GM21529 (cell line): ENCODE data around the gene SPTBN2.
A peak's percentile ranks its signal among the peaks of the same experiment; 100 is the strongest.

ENCODE experiments used
- ATAC-seq: cut with Tn5 transposase; IDR thresholded peaks from one replicate; pipeline ENCODE4 v1.9.1; 2021; ENCODE audit not compliant: unreplicated experiment

SPTBN2 gene

DNA sequence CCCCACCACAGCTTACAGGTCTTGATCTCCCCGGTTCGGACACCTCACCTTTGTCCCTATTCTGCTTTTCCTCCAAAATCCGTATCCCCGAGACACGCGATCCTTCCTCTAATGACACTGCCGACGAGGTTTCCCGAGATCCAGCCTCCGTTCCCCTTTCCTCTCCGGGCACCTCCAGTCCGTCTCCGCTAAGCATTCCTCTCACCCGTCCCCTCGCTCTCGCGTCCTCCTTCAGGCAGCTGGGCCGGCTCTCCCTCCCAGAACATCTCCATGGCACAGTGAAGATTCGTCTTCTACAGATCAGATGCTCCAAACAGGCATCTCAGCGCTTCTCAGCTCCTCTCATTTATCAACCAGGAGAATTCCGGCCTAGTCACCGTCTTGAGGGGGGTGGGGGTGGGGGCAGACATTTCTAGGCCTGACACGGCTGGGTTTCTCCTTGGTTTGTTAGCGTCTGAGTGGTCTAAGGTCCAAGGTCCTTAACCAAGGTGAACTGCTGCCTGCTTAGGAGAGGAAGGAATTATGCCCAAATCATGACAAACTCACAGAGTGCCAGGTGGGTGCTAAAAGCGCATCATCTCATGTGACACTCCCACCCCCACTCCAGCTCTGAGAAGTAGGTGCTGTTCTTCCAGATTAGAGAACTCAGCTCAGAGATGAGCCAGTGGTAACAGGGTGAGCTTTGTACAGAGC lies at the start of gene SPTBN2:
Gene SPTBN2, minus strand, starts transcription at position 524 of the 693 bp plus-strand sequence. CDS start 7,976 bp downstream, outside the sequence.
- no peak for ATAC-seq

GRCh38 chr11:66768818-66769217 lies 39.8 kb upstream of the SPTBN2 start:
- ATAC-seq: no peak

GRCh38 chr11:66768088-66768521 lies 39.1 kb upstream of the SPTBN2 start:
- no peak for ATAC-seq

- no peak for ATAC-seq
Observed at GRCh38 chr11:66767666-66768065, 38.6 kb upstream of the SPTBN2 start.

DNA sequence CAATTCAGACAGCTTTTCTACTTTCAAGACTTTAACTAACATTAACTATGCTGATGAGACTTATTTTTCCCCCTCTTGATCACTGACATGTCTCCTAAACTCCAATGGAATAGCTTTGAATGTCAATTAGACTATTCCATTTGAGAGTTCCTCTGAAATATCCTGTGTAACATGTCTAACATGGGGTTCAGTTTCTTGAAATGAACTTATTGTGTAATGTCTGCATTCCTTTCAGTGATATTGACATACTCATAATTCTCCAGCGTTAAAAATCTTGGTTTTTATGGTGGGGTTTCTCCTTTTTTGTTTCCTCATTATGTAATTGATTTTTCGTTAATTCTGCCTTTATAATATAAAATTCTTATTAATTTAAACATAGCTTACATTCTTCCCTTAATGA lies 37.7 kb upstream of the SPTBN2 start:
- no peak for ATAC-seq

DNA sequence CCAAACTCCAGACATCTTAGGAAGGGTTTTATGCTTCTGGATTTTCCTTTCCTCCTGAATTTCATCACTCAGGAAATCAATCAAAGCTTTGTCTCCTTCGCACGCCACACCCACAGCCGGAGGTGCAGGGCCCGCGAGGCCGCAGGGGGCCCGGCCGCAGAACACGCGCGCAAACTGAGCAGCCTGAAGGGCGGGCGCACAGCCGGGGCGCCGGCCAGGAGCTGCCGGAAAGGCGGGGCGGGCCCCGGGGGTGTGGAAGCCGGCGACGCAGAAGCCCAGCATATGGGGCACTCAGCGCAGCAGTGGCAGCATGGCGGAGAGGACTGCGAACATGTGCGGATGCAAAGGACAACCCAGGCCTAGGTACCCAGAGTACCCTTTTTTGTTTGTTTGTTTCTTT lies 33.1 kb upstream of the SPTBN2 start:
- no peak for ATAC-seq

GRCh38 chr11:66752148-66752547 lies 23.1 kb upstream of the SPTBN2 start:
- ATAC-seq: no peak

DNA sequence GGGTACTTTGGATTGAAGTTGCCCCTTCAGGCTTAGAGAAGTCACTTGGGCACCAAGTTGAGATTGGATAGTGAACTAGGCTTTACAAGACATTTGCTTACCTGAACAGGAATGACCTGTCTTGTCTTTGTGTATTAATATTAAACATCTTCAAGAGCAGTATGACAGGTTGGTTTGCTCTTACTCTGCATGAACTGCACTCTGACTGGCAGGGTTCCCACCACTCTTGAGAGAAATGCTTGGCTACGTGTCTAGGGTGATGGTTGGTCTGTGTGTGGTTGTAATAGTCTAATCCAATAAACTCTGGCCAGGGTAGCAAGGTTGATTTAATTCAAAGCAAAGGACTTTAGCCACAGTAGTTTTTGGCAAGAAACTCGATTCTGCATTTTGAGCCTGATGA lies 20.1 kb upstream of the SPTBN2 start:
- ATAC-seq: no peak

DNA sequence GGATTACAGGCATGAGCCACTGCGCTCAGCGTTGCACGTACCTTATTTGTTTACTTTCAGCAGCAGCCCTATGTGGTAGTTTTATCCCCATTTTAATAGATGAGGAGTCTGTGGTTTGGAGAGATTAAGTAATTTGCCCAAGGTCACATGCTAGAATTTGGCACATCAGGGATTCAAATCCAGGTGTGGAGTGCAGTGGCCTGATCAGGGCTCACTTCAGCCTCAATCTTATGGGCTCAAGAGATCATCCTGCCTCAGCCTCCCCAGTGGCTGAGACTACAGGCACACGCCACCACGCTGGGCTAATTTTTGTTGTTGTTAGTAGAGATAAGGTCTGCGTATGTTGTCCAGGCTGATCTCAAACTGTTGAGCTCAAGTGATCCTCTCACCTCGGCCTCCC lies 18.5 kb upstream of the SPTBN2 start:
- no peak for ATAC-seq

GRCh38 chr11:66745356-66746235 lies 16.6 kb upstream of the SPTBN2 start:
- peak; percentile 49 for ATAC-seq

DNA sequence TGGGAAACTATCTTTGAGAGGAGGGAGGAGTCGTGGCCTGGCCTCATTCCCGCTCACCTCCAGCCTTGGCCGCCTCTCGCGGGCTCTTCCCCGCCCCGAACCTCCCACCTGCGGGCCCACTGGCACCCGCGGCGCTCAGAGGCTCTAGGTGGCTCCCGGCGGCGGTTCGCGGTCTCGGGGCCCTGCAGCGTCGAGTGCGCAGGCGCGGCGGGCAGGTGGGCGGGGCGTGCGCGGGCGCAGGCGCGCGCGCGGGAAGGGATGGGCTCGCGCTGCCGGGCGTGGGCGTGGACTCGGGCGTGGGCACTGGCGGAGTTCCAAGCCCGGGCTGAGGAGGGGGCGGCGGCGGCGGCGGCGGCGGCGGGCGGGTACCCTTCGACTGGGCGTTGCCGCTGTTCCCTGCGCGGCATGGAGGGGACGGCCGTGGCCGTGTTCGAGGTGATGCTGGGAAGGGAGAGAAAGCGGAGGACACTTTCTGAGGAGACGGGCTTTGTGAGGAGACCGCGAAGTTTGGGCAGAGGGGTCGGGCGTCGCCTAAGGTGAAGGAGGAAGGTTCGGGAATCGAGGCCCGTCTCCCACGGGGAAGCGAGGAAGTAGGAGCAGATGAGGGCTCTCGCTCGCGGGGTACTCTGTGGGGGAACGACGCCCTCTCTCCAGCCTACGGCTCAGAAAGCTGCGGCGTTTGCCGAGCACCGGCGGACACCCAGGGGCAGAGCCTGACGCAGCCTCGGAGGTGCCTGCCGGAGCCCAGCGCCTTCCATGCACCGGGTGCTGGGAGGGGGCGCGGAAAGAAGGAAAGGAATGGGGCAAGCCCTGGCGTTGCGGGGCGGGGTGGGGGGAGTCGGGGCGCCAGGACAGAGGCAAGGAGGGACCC lies 15.7 kb upstream of the SPTBN2 start:
- peak; percentile 59 for ATAC-seq

DNA sequence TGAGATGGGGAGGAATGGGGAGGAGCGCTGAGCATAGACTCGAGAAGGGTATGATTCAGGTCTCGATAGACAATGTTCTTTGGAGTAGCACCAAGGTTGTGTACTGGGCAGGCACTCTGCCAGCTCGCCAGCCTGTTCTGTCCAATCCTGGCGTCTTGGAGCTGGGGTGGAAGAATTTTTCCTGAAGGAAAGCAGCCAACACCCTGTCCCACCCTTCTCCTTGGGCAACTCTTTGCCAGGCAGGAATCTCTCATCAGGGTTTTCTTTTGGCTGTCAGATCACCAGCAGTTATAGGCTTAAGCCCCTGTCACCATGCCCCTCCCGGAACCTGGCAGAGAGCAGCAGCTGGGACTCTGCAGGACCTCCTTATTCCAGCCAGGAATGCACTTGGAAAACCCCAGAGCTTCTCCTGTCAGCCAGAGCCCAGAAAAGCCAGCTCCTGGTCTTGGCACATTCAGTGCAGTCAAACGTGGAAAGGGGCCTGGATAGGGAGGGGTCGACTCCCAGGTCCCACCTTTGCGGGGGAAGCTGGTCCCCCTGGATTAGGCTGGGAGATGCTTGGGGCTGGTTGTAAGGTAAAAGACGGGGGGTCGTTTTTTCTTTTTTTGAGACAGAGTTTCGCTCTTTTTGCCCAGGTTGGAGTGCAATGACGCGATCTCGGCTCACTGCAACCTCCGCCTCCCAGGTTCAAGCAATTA lies 14.4 kb upstream of the SPTBN2 start:
- no peak for ATAC-seq

GRCh38 chr11:66741153-66741552 lies 12.1 kb upstream of the SPTBN2 start:
- no peak for ATAC-seq

DNA sequence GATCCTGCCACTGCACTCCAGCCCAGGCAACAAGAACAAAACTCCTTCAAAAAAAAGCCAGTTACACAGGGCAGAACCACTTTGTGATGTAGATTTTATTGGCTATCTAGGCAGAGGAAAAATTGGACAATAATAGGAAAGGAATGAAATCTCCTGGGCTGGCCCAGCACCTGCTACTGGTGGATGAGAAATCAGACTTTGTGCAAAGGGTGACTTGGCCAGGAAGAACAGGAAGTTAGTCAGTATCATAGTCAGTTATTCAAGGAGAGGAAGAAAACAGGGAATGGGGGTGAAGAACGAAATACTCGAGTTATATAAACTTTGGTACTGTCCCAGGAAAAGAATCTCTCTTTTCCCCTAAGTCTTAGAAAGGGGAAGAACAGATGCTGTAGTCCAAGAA lies 11.0 kb upstream of the SPTBN2 start:
- no peak for ATAC-seq

DNA sequence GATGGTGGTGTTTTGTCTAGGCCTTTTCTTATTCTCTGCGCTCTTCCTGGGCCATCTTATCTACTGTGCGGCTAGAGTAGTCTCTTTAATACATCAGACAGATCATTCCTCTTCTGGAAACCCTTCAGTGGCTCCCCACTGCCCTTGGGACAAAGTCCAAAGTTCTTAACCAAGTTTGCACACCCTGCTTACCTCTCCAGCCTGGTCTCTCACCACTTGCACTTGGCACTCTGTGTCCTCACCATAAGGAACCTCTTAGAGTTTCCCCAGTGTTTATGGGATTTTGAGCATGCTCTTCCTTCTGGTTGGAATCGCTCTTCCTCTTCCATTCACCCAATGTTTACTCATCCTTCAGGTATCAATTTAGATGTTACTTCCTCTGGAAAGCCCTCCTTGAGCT lies 5.2 kb upstream of the SPTBN2 start:
- ATAC-seq: no peak

GRCh38 chr11:66729447-66729846 lies 431 bp upstream of the SPTBN2 start:
- no peak for ATAC-seq

DNA sequence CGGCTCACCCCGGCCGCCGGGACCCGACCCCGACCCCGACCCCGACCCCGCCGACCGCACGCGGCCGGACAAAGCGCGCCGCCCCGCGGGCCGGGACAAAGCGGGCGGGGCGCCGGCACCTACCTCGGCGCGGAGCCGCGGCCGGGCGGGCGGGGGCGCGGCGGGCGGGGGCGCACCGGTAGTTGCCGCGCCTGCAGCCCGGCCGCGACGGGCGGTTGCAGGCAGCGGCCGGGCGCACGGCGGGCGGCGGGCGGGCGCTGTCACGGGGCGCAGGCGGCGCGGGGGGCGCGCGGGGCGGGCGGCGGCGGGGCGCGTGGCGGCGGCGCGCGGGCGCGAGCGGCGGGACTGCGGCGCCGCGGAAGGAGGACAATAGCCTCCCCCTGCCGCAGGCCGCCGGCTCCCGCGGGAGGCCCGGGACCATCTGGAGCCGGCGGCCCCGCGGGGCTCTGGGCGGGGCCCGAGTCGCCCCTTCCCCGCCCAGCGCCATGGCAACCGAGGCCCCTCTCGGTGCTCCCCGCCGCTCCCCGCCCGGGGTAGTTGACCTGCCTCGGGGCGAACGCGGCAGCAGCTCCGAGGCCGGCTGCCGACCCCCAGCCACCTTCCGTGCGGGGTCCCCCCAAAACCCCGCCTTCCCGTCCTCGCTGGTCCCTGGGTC lies 851 bp downstream of the SPTBN2 start:
- no peak for ATAC-seq

GRCh38 chr11:66727282-66728037 lies 1.6 kb downstream of the SPTBN2 start:
- no peak for ATAC-seq

GRCh38 chr11:66725647-66726046 lies 3.4 kb downstream of the SPTBN2 start:
- ATAC-seq: no peak
